NK-92 (cell line): ENCODE measurements around the gene OR5AC2.

Source experiments
- DNase-seq: peaks from one replicate; lab custom pipeline; 2025; ENCODE audit not compliant: unreplicated experiment; lab: John Stamatoyannopoulos, UW

Gene OR5AC2

DNA sequence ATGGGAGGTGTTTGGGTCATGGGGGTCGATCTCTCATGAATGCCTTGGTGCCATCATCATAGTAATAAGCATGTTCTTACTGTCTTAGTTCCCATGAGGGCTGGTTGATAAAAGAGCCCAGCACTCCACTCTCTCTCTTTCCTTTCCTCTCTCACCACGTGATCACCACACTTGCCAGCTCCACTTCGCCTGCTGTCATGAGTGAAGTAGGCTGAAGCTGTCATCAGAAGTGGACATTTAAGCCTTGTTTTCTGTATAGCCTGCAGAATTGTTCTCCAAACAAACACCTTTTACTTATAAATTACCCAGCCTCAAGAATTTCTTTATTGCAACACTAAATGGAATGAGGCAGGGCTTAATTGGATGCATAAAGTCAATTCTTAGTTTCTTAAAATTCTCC, 49.7 kb downstream of the OR5AC2 start:
- no peak for DNase-seq
